ENCODE measurements around the gene ARHGDIB. TPM values are rescaled to one million over a fixed set of nuclear protein-coding genes. Genes with fewer than 3 reads are reported as not detected.
A peak's percentile ranks its signal among the peaks of the same experiment; 100 is the strongest.

ARHGDIB gene
- total RNA-seq, 1 donor from 2014 or later, result 228 TPM

DNA sequence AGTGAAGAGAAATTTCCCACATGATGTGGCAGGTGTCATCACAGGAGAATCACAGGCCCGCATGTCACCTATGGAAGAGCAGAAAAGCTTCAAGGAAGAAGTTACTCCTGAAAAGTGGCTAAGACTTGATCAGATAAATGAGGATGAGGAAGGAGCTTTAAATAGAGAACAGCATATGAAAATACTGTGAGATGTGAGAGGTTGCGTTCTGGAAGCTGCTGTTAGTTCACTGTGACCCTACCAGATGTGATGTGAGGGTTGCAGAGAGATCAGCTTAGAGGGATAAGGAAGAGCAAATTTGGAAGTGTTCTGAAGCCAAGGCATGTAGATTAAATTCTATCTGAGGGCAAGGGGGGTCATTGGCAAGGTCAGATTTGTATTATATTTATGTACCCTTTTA is 40.2 kb downstream of the ARHGDIB start:
- DNase-seq (no peak), ATAC-seq (no peak)
- TF ChIP-seq CTCF (IDR thresholded peaks at IDR 0.05), result no peak
- Histone ChIP-seq H3K36me3 (peaks cover 7% of the 10 kb centered on the region), H3K9me3 (peaks cover 7% of the 10 kb centered on the region), H3K4me1 (no peaks in the 10 kb centered on the region), H3K27ac (no peak overlapping the region), H3K27me3 (no peaks in the 10 kb centered on the region), H3K4me3 (no peak overlapping the region)
- intact Hi-C loops (cut with DNase I), result no loop called here

DNA sequence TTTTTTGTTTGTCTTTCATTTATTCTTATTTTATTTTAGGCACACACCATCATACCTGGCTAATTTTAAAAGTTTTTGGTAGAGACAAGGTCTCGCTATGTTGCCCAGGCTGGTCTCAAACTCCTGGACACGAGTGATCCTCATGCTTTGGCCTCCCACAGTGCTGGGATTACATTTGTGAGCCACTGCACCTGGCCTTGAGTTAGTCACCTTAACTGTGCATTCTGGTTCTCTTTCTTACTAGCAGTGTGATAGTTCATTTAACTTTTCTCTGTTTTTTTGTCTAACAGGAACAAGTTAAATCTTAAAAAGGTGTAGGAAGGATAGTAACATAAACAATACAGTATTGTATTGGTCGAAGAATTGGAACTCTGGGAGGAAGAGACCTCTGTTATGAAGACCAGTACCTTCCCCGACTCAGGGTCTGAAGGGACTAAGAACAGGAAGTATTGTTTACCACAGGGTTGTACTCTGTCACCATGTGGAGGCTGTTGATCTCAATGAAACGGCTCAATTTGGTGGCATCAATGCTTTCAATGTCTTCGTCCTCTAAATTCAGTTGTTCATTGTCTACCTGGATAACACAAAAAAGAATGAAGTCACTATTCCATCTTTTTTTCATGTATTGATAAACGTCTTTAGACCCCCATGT is 40.8 kb downstream of the ARHGDIB start:
- H3K9me3 ChIP-seq, result peaks cover 7% of the 10 kb centered on the region
- ATAC-seq, result no peak
- intact Hi-C loops (cut with DNase I), result no loop called here

GRCh38 chr12:14919455-14919854 is 41.9 kb downstream of the ARHGDIB start:
- H3K4me3 ChIP-seq, result no peak overlapping the region
- no peaks in the 10 kb centered on the region for H3K4me1 ChIP-seq
- no peak for TF ChIP-seq CTCF (IDR thresholded peaks at IDR 0.05)

More for the DNA sequence above, 40.8 kb downstream of the ARHGDIB start:
- H3K27me3 ChIP-seq, result no peaks in the 10 kb centered on the region
- DNase-seq, result no peak
- H3K27ac ChIP-seq, result no peak overlapping the region
- no peaks in the 10 kb centered on the region for H3K4me1 ChIP-seq
- no peak for TF ChIP-seq CTCF (IDR thresholded peaks at IDR 0.05)
- no peak overlapping the region for H3K4me3 ChIP-seq
- peaks cover 7% of the 10 kb centered on the region for H3K36me3 ChIP-seq

GRCh38 chr12:14915736-14916135 is 45.7 kb downstream of the ARHGDIB start:
- no peak overlapping the region for H3K4me3 ChIP-seq
- H3K36me3 ChIP-seq, result peaks cover 7% of the 10 kb centered on the region
- H3K4me1 ChIP-seq, result no peaks in the 10 kb centered on the region
- no peak for TF ChIP-seq CTCF (IDR thresholded peaks at IDR 0.05)
- no peak overlapping the region for H3K27ac ChIP-seq
- no peaks in the 10 kb centered on the region for H3K27me3 ChIP-seq
- no peaks in the 10 kb centered on the region for H3K9me3 ChIP-seq
- intact Hi-C loops (cut with DNase I), result no loop called here
- no peak for DNase-seq
- ATAC-seq, result no peak

More at GRCh38 chr12:14919455-14919854, 41.9 kb downstream of the ARHGDIB start:
- ATAC-seq, result no peak
- intact Hi-C loops (cut with DNase I), result no loop called here
- DNase-seq, result no peak
- no peak overlapping the region for H3K27ac ChIP-seq
- H3K36me3 ChIP-seq, result peaks cover 7% of the 10 kb centered on the region
- H3K9me3 ChIP-seq, result peaks cover 7% of the 10 kb centered on the region
- H3K27me3 ChIP-seq, result no peaks in the 10 kb centered on the region

GRCh38 chr12:14913381-14913781 is 48.0 kb downstream of the ARHGDIB start:
- peak; percentile 19 for ATAC-seq

More at GRCh38 chr12:14913381-14913781, 48.0 kb downstream of the ARHGDIB start:
- Histone ChIP-seq H3K4me3 (no peak overlapping the region), H3K27me3 (no peaks in the 10 kb centered on the region), H3K9me3 (no peaks in the 10 kb centered on the region), H3K27ac (no peak overlapping the region), H3K36me3 (peaks cover 7% of the 10 kb centered on the region), H3K4me1 (no peaks in the 10 kb centered on the region)
- no peak for DNase-seq
- no peak for TF ChIP-seq CTCF (IDR thresholded peaks at IDR 0.05)
- intact Hi-C loops (cut with DNase I), result no loop called here

Measured in upper lobe of right lung (tissue), 1 donor.